ENCODE measurements around the gene ITPKC. TPM values are rescaled to one million over a fixed set of nuclear protein-coding genes. Genes with fewer than 3 reads are reported as not detected.
"Not testable (repeated sequence)": the region's sequence is repeated elsewhere in the genome, so short reads cannot be mapped to it uniquely, and the experiment has no call there.

The ITPKC gene
- total RNA-seq, 2 experiments from 2014 or later: 7.1 TPM

GRCh38 chr19:40776932-40777644 is 60.2 kb downstream of the ITPKC start:
- Mint-ChIP-seq H3K36me3 (peaks cover 19% of the 10 kb centered on the region), H3K27me3 (no peaks in the 10 kb centered on the region), H3K4me1 (peaks cover 32% of the 10 kb centered on the region), H3K9me3 (no peaks in the 10 kb centered on the region), H3K27ac (peak overlapping the region; percentile 98), H3K4me3 (peak overlapping the region; percentile 98)
- ATAC-seq (ENCODE audit: low read depth) (peak; percentile 61), DNase-seq (peak; percentile 77)
- POLR2A ChIA-PET: interaction anchor here (1.0 to 4.4 kb wide), 17 partner anchors 10 to 1107 kb away, joined by 4 to 92 read pairs (median 11); partner anchors contain the start of genes ACTMAP, COQ8B, EGLN2 and ITPKC

- H3K9me3 Mint-ChIP-seq: no peaks in the 10 kb centered on the region
- no peak for ATAC-seq (ENCODE audit: low read depth)
- H3K4me3 Mint-ChIP-seq: peak overlapping the region; percentile 98
- no peak for DNase-seq
- peaks cover 34% of the 10 kb centered on the region for H3K4me1 Mint-ChIP-seq
- no peaks in the 10 kb centered on the region for H3K27me3 Mint-ChIP-seq
- peaks cover 21% of the 10 kb centered on the region for H3K36me3 Mint-ChIP-seq
- POLR2A ChIA-PET: interaction anchor here (0.7 to 4.4 kb wide), 23 partner anchors 7 to 1107 kb away, joined by 3 to 92 read pairs (median 9); partner anchors contain the start of genes ACTMAP, COQ8B, EGLN2 and ITPKC
- H3K27ac Mint-ChIP-seq: peak overlapping the region; percentile 98
Measured at GRCh38 chr19:40777645-40777936, 60.7 kb downstream of the ITPKC start.

GRCh38 chr19:40777937-40778705 is 61.2 kb downstream of the ITPKC start, which contains the start of gene RAB4B:
Gene RAB4B (plus strand): TSS chr19:40778247. CDS start chr19:40778376, 129 bp downstream.
- Mint-ChIP-seq H3K9me3 (no peaks in the 10 kb centered on the region), H3K27me3 (no peaks in the 10 kb centered on the region), H3K4me1 (peaks cover 34% of the 10 kb centered on the region), H3K27ac (peak within 1 kb of the TSS; percentile 98), H3K4me3 (peak within 1 kb of the TSS; percentile 98), H3K36me3 (peaks cover 21% of the 10 kb centered on the region)
- ATAC-seq (ENCODE audit: low read depth) (peak; percentile 81), DNase-seq (peak; percentile 100)
- POLR2A ChIA-PET: interaction anchor here (0.5 to 4.4 kb wide), 27 partner anchors 8 to 1106 kb away, joined by 3 to 92 read pairs (median 6); partner anchors contain the start of genes ACTMAP, COQ8B, EGLN2 and ITPKC

- H3K27me3 Mint-ChIP-seq: no peaks in the 10 kb centered on the region
- DNase-seq (no peak), ATAC-seq (ENCODE audit: low read depth) (no peak)
Measured at GRCh38 chr19:40778706-40779284, 61.9 kb downstream of the ITPKC start.

GRCh38 chr19:40780582-40780981 is 63.7 kb downstream of the ITPKC start:
- ATAC-seq (ENCODE audit: low read depth) (no peak), DNase-seq (no peak)
- POLR2A ChIA-PET: no interaction called here
- Mint-ChIP-seq H3K4me1 (peaks cover 36% of the 10 kb centered on the region), H3K4me3 (no peak overlapping the region), H3K36me3 (peaks cover 26% of the 10 kb centered on the region), H3K9me3 (no peaks in the 10 kb centered on the region), H3K27me3 (no peaks in the 10 kb centered on the region), H3K27ac (peak overlapping the region; percentile 76)

More at GRCh38 chr19:40778706-40779284, 61.9 kb downstream of the ITPKC start:
- peaks cover 24% of the 10 kb centered on the region for H3K36me3 Mint-ChIP-seq
- peak overlapping the region; percentile 98 for H3K4me3 Mint-ChIP-seq
- peak overlapping the region; percentile 98 for H3K27ac Mint-ChIP-seq
- H3K9me3 Mint-ChIP-seq: no peaks in the 10 kb centered on the region
- peaks cover 34% of the 10 kb centered on the region for H3K4me1 Mint-ChIP-seq
- POLR2A ChIA-PET: interaction anchor here (0.6 to 4.4 kb wide), 21 partner anchors 9 to 1106 kb away, joined by 3 to 92 read pairs (median 9); partner anchors contain the start of genes ACTMAP, COQ8B, EGLN2 and ITPKC

- Mint-ChIP-seq H3K36me3 (peaks cover 24% of the 10 kb centered on the region), H3K27me3 (no peaks in the 10 kb centered on the region), H3K27ac (no peak overlapping the region), H3K4me3 (no peak overlapping the region), H3K4me1 (peaks cover 34% of the 10 kb centered on the region), H3K9me3 (no peaks in the 10 kb centered on the region)
- no peak for DNase-seq
- POLR2A ChIA-PET: no interaction called here
- ATAC-seq (ENCODE audit: low read depth): no peak
Measured at GRCh38 chr19:40781140-40781539, 64.2 kb downstream of the ITPKC start.

- Mint-ChIP-seq H3K4me1 (peaks cover 20% of the 10 kb centered on the region), H3K27ac (no peak overlapping the region), H3K9me3 (no peaks in the 10 kb centered on the region), H3K27me3 (no peaks in the 10 kb centered on the region), H3K4me3 (no peak overlapping the region), H3K36me3 (peaks cover 23% of the 10 kb centered on the region)
- POLR2A ChIA-PET: no interaction called here
- DNase-seq: no peak
- no peak for ATAC-seq (ENCODE audit: low read depth)
Measured at GRCh38 chr19:40783711-40784110, 66.8 kb downstream of the ITPKC start.

- not testable (repeated sequence) for H3K9me3 Mint-ChIP-seq; ATAC-seq (ENCODE audit: low read depth); H3K27me3 Mint-ChIP-seq; H3K4me3 Mint-ChIP-seq; DNase-seq; H3K27ac Mint-ChIP-seq
- Mint-ChIP-seq H3K4me1 (peaks cover 18% of the 10 kb centered on the region), H3K36me3 (peaks cover 22% of the 10 kb centered on the region)
- POLR2A ChIA-PET: interaction anchor here (1.0 kb wide), 1 partner anchor 14 kb away, joined by 3 read pairs; the partner anchor contains the start of gene EGLN2
Measured at GRCh38 chr19:40784146-40784545, 67.2 kb downstream of the ITPKC start.

GRCh38 chr19:40785526-40785925 is 68.6 kb downstream of the ITPKC start:
- peaks cover 25% of the 10 kb centered on the region for H3K36me3 Mint-ChIP-seq

GRCh38 chr19:40786060-40787037 is 69.4 kb downstream of the ITPKC start:
- no peaks in the 10 kb centered on the region for H3K9me3 Mint-ChIP-seq
- peak overlapping the region; percentile 70 for H3K27ac Mint-ChIP-seq
- H3K4me1 Mint-ChIP-seq: peaks cover 12% of the 10 kb centered on the region
- no peaks in the 10 kb centered on the region for H3K27me3 Mint-ChIP-seq
- DNase-seq: no peak
- POLR2A ChIA-PET: interaction anchor here (1.2 to 2.7 kb wide), 3 partner anchors 8 to 35 kb away, joined by 4 to 11 read pairs (median 5); partner anchors contain the start of genes EGLN2 and RAB4B
- H3K36me3 Mint-ChIP-seq: peaks cover 23% of the 10 kb centered on the region
- ATAC-seq (ENCODE audit: low read depth): no peak
- H3K4me3 Mint-ChIP-seq: no peak overlapping the region

More at GRCh38 chr19:40785526-40785925, 68.6 kb downstream of the ITPKC start:
- Mint-ChIP-seq H3K27ac (peak overlapping the region; percentile 70), H3K4me1 (peaks cover 16% of the 10 kb centered on the region), H3K4me3 (no peak overlapping the region), H3K27me3 (no peaks in the 10 kb centered on the region), H3K9me3 (no peaks in the 10 kb centered on the region)
- DNase-seq (no peak), ATAC-seq (ENCODE audit: low read depth) (peak; percentile 33)
- POLR2A ChIA-PET: interaction anchor here (1.7 kb wide), 1 partner anchor 34 kb away, joined by 4 read pairs; no protein-coding TSS in a partner anchor

Data from activated naive CD8-positive, alpha-beta T cell treated with anti-CD3 and anti-CD28 coated beads, Interleukin-2, amount 10 ng/mL, durations not matched to agents 7 days and 5 days (primary cell).